Astrocyte of the spinal cord (primary cell): ENCODE measurements around the gene ST3GAL5.

ENCODE experiments used
- DNase-seq: peaks from one replicate; pipeline ENCODE4 v3.0.0; 2011; ENCODE audit warnings: low read depth, low spot score
- H3K4me3 ChIP-seq: 2 replicates; pipeline ENCODE4 v1.5.1; 2011; ENCODE audit warnings: low read depth, mild to moderate bottlenecking, low read length, moderate library complexity
- in situ Hi-C: cut with HindIII; loops from 2 replicates; pipeline ENCODE4 v1.10.0; 2017; ENCODE audit warnings: low sequenced_read_pairs
- TF ChIP-seq, protein P1 (sequence below): IDR thresholded peaks from 2 replicates; pipeline ENCODE4 v1.5.1; 2012; ENCODE audit warnings: low read depth, mild to moderate bottlenecking, low read length, inconsistent platforms

The ST3GAL5 gene

DNA sequence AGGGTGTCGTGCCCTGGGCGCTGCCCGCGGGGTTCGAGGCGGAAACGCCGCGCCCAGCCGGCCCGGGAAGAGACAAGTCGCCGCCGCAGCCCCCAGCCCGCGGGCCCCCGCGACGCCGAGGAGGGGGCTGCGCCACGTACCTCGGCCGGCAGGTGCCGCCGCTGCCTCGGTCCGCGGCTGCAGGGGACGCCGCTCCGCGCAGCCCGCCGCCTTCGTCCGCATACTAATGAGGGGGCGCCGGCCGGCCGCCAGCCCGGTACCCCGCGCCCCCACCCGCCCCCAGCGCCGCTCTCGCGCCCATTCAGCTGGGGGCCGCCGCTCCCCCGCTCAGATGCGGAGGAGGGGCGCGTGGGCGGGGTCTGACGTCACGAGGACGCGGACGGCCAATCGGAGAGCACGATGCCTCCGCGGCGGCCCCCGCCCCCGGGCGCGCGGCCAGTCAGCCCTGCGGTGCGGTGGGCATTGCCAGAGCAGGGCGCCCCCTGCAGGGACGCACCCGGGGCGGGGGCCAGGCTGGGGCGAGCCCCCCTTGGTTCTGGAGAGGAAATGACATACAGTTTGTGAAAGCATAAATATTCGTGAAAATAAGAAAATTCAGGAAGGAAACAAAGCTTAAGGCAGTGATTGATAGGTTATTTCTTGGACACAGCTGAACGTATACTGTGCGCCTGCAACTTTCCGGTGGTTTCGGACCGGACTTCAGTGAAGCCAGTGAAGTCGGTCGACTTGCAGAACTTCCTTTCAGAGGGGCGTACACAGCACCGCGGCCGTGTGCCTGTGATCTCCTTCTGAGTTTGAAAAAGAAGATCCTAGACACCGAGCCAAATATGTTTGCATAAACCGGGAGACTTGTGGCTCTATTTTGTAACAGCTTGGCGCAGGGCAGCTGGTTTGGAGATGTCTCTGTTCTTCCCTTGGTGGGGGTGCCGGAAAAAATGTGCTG is at the start of gene ST3GAL5:
Gene ST3GAL5 (minus strand): TSS at position 307 of the 943 bp plus-strand sequence. CDS start 85 bp downstream, at position 222.
- H3K4me3 ChIP-seq: peak within 1 kb of the TSS; percentile 62
- TF ChIP-seq, protein P1, sequence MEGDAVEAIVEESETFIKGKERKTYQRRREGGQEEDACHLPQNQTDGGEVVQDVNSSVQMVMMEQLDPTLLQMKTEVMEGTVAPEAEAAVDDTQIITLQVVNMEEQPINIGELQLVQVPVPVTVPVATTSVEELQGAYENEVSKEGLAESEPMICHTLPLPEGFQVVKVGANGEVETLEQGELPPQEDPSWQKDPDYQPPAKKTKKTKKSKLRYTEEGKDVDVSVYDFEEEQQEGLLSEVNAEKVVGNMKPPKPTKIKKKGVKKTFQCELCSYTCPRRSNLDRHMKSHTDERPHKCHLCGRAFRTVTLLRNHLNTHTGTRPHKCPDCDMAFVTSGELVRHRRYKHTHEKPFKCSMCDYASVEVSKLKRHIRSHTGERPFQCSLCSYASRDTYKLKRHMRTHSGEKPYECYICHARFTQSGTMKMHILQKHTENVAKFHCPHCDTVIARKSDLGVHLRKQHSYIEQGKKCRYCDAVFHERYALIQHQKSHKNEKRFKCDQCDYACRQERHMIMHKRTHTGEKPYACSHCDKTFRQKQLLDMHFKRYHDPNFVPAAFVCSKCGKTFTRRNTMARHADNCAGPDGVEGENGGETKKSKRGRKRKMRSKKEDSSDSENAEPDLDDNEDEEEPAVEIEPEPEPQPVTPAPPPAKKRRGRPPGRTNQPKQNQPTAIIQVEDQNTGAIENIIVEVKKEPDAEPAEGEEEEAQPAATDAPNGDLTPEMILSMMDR: peak; percentile 63
- in situ Hi-C loops: no loop called here
- DNase-seq: peak; percentile 83

DNA sequence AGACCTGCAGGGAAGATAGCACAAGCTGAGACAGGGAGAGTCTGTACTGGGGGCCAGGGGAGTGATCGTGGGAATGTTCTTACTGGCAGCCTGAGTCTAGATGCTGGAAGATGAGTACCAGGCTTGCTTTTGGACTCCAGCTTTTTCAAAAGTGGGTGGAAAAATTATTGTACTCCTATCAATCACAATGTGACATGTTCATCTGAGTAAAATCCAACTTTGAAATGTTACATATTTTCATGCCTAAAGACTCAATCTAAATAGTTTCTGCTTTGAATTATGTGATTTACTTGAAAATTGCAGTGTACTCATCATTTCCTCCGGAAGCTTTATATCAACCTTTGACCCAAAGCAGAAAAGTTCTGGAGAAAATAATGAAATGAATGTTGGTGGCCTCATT is 49.7 kb upstream of the ST3GAL5 start:
- no peak overlapping the region for H3K4me3 ChIP-seq
- TF ChIP-seq, protein P1: no peak
- in situ Hi-C loops: no loop called here
- no peak for DNase-seq

DNA sequence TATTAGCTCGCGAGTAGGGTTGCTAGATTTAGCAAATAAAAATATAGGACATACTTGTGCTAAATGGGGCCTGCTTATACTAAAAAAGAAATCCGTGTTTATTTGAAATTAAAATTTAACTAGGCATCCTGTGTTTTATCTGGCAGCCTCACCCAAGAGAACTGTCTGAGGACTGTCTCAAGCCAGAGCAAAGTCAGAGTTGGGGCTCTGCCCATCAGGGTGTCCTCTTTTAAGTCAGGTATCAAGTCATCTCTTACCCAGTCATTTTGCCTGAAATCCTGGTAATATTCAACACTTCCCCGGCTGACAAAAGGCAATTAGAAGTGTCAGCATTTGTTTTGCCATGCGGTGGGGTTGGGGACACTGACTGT is 48.3 kb upstream of the ST3GAL5 start:
- no peak overlapping the region for H3K4me3 ChIP-seq
- TF ChIP-seq, protein P1: no peak
- in situ Hi-C loops: no loop called here
- DNase-seq: no peak

DNA sequence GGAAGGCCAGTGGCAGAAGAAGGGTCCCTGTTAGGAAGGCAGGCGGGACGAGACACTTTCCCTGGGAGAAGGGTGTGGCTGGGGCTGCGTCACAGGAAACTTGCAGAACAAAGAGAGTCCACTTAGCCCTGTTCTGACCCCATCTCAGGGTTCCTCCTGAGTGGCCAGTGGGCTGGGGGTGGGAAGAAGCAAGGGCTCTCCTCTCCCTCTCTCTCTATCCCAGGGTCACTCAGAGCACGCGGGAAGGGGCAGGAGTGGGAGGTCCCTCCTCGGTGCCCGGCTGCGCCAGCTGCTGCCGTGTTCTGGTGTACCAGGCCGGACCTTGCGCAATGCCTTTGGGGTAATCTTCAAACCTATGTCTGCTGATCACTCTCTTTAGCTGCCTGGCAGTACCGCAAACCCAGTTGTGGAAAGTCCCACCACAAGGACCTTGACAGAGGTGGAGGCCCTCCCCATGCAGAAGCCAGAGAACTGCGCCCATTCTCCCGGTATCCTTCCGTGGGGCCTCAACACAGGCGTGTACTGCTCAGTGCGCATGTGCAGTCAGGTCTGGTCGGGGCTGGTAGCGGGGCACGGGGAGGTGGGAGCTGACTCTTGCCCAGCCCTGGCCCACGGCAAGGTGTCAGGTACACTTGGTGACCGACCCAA is 47.8 kb upstream of the ST3GAL5 start:
- TF ChIP-seq, protein P1: no peak
- in situ Hi-C loops: no loop called here
- no peak for DNase-seq
- no peak overlapping the region for H3K4me3 ChIP-seq

DNA sequence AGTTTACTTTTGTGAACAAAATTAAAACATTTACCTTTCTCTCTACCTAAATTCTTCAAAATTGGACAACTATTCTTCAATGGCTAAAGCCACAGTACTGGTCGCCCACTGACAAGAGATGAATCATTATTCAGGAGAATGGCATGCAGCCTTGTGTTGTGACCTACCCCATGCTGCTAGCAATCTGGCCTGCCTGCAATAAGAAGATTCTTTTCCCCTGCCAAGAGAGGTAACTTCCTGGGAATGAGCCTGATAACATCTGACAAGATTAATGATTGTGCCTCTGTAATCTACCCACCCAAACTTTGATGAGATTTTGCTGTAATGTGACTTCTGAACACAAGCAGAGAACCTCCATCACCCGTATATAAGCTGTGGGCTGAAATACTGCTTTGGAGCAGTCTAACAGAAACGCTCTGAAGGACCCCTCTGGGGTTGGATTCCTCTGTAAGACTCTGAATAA is 47.0 kb upstream of the ST3GAL5 start:
- DNase-seq: peak; percentile 70
- TF ChIP-seq, protein P1: no peak
- H3K4me3 ChIP-seq: no peak overlapping the region
- in situ Hi-C loops: no loop called here

DNA sequence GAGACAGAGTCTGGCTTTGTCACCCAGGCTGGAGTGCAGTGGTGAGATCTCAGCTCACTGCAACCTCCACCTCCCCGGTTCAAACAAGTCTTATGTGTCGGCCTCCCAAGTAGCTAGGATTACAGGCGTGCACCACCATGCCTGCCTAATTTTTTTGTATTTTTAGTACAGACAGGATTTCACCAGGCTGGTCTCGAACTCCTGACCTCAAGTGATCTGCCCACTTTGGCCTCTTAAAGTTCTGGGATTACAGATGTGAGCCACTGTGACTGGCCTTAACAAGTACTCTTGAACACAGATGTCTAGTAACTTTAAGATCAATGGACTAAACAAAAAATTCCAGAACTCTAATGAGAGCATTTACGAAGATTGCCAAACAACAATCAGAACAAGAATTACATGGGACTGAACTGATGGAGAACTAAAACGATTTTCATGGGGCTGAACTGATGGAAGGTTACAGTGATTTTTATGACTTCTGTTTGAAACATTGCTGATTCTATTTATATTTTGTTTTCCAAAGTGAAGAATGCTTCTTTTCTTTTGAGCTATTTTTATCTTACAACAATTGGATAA is 46.5 kb upstream of the ST3GAL5 start:
- no peak for DNase-seq
- TF ChIP-seq, protein P1: no peak
- no peak overlapping the region for H3K4me3 ChIP-seq
- in situ Hi-C loops: no loop called here
